Stimulated activated CD8-positive, alpha-beta memory T cell treated with anti-CD3 and anti-CD28 coated beads, Interleukin-7, amount 100 ng/mL, for 24 hours (primary cell): ENCODE data around the gene PMF1.

Experiments
- DNase-seq: peaks from one replicate; pipeline ENCODE4 v3.0.0-alpha.2; 2020; ENCODE audit warnings: low read depth

Gene PMF1

DNA sequence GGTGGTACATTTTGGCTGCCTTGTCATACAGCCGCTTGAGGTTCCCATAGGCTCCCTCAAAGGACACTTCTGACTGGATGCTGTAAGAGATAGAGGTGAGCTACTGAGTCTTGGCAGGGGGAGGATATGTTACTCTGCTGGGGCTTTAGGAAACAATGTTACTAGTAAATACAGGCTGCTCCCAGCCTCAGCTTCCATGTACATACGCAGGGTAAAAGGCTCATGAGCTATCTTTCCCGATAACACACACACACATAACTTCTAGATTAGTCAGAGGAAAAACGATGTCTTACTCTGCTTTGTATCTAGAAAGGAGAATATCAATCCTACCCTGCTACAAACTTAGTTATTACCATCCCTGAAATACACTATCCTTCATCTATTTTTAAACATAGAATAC, 55.5 kb downstream of the PMF1 start:
- no peak for DNase-seq

DNA sequence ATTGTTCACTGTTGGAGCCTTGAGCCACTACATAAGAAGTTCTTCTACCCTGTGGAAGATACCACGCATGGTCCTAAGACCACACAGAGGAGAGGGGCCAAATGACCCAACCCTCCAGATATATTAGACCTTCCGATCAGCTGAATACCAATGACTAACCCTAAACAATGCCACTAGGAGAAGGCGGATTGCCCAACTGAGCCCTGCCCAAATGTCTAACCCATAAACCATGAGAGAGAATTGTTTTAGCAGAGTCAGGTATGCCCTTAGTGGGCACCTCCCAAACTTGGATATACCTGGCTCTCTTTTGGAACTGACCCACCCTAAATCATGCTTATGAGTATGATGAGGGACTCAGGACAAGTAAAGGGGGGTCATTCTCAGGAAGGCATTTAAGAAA, 57.5 kb downstream of the PMF1 start:
- no peak for DNase-seq

GRCh38 chr1:156276532-156276931, 63.7 kb downstream of the PMF1 start:
- DNase-seq, result no peak

DNA sequence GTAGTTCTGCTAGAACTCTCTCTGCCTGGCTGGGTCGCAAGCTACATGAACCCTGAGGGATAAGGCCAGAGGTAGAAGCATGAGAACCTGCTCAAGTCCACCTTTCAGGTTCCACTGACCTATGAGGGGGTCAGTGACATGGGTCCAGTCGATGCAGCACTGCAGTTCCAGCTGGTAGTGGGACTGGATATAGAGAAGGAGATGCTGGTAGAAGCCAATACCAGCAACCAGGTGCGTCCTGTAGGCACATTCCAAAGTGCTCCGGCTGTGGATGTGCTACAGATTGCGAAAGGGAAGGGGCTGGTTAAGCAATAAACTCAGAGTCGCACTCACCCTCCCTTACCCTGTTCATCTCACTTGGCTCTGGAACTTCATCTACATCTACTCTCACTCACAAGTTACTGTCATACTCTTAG, 64.2 kb downstream of the PMF1 start:
- no peak for DNase-seq

GRCh38 chr1:156279837-156280236, 67.0 kb downstream of the PMF1 start:
- DNase-seq, result no peak

GRCh38 chr1:156281281-156281680, 68.5 kb downstream of the PMF1 start:
- peak; percentile 11 for DNase-seq

DNA sequence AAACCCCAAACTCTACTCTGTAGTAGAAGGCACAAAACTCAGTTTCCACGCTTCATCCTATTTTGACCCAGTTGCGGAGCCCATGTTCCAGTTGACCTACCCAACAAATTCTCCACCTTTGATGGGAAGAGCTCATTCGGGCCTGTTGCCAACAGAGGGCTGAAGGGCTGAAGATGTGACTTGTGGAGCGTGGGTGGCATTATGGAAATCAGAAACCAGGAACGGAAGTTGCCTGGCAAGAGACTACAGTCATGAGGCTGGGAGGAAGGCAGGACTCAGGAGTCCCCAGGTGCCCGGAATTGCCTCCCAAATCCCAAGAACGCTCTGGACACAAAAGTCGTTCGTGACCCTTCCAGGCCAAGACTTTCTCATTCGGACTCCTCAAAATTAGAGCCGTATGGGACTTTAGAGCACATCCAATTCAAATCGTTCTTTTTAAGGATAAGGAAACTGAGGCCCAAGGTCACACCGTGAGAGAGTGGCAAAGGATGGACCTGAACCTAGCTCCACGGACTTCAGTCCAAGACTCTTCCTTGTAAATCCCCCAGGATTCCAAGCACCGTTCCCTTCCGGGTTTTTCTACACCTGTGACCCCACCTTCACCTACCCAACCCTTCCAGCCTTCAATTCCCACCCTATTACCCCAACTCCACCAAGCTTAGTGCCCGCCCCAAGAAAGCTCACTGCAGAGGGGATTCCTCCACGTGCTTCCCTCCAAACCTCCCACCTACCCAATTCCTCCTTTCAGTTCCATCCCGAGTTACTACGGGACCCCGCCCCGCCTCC, 69.1 kb downstream of the PMF1 start:
- DNase-seq, result peak; percentile 8

- DNase-seq, result peak; percentile 84
Observed at GRCh38 chr1:156282479-156283222, 69.8 kb downstream of the PMF1 start, which contains the start of gene SMG5. Gene SMG5 (minus strand): TSS chr1:156282825. CDS start chr1:156282680, 145 bp downstream.

- no peak for DNase-seq
Observed at GRCh38 chr1:156283521-156283920, 70.7 kb downstream of the PMF1 start.

DNA sequence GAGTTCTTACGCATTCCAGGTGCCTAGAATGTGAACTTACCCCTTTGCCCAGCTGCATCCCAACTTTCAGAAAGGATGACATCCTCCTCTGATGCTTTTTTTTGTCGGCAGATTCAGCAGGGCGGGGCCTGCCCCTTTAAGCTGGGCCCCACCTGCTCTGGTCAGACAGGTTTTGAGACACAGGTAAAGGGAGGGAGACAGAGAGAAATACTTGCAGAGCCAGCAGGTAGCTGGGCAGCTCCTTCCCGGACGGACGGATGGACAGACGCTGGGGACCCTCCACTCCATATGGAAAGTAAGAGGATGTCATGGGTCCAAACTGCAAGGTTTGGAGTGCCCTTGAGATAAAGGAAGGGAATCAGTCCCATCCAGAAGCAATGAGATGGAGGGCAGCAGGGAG, 71.3 kb downstream of the PMF1 start, which contains the start of gene TMEM79:
TMEM79 (plus strand) TSS at position 214 of the 400 bp plus-strand sequence. CDS start 902 bp downstream, outside the sequence.
- DNase-seq, result no peak

DNA sequence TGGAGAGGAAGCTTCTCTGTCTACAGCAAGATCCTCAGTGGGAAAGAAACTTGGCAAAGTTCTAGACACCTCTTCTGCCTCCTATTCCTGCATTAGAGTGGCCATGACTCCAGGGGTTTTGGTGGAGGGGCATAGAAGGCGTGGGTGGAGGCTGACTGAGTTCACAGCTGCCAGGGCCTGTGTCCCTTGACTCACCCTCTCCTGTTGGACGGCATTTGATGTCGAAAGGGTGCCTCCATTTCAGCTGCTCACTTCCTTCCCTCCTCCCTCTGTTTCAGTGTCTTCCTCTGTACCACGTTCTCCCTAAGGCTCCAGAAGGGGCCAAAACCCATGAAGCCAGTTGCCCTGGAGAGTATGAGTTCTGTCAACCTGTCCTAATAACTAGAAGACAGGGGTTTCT, 72.0 kb downstream of the PMF1 start:
- DNase-seq, result no peak

DNA sequence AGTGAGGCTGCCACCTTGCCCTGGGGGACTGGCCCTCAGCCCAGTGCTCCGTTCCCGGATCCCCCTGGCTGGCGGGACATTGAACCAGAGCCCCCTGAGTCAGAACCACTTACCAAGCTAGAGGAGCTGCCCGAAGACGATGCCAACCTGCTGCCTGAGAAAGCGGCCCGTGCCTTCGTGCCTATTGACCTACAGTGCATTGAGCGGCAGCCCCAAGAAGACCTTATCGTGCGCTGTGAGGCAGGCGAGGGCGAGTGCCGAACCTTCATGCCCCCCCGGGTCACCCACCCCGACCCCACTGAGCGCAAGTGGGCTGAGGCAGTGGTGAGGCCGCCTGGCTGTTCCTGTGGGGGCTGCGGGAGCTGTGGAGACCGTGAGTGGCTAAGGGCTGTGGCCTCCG, 72.6 kb downstream of the PMF1 start:
- no peak for DNase-seq

- DNase-seq, result no peak
Observed at GRCh38 chr1:156286061-156286460, 73.3 kb downstream of the PMF1 start.
